Thyroid gland (tissue), 4 donors: ENCODE results near the gene ATP7B. TPM values are rescaled to one million over a fixed set of nuclear protein-coding genes. Genes with fewer than 3 reads are reported as not detected.

Experiments used
- DNase-seq, 2 donors: peaks; one replicate each; pipeline ENCODE4 v3.0.0-alpha.2; 2019
- H3K27ac ChIP-seq, 3 donors: fragments of 200-600 bp; sonication (generic); 1 replicate in 2 of 3; 2 replicates in 1 of 3; pipeline ENCODE4 v1.5.1; 2016 to 2019; ENCODE audit warnings: mild to moderate bottlenecking in 1 of 3, moderate library complexity in 1 of 3
- H3K27me3 ChIP-seq: fragments of 200-600 bp; sonication (generic); one replicate; pipeline ENCODE4 v1.5.1; 2019
- H3K36me3 ChIP-seq, 2 donors: fragments of 200-600 bp; sonication (generic); one replicate each; pipeline ENCODE4 v1.5.1; 2016 to 2019
- H3K4me1 ChIP-seq, 2 donors: fragments of 200-600 bp; sonication (generic); one replicate each; pipeline ENCODE4 v1.5.1; 2017 to 2019
- H3K4me3 ChIP-seq, 3 donors: fragments of 200-600 bp; sonication (generic); replicated peaks in 1 of 3; 1 replicate in 2 of 3; 2 replicates in 1 of 3; pipeline ENCODE4 v1.5.1; 2016; ENCODE audit warnings: mild to moderate bottlenecking in 1 of 3
- H3K9me3 ChIP-seq: fragments of 200-600 bp; sonication (generic); one replicate; pipeline ENCODE4 v1.5.1; 2017
- POLR2A ChIP-seq, 2 donors: fragments of 450-650 bp; IDR thresholded peaks; one replicate each; pipeline ENCODE4 v1.6.1; 2017; ENCODE audit warnings: antibody characterized with exemption in 2 of 2, mild to moderate bottlenecking in 2 of 2, moderate library complexity in 1 of 2
- WGBS, 2 donors: methylation state at CpG; one replicate each; pipeline ENCODE4 v1.1.5; 2017; 5-methylcytosine and 5-hydroxymethylcytosine counted together
- intact Hi-C: fragments of 100-400 bp; cut with DNase I; formaldehyde crosslinking; loops from one replicate; pipeline ENCODE4 v1.15.1; 2023
- total RNA-seq, 4 donors: library from RNA; depleted of rRNA; stranded (reverse); fragments of >200 nt; gene quantifications; one replicate each; pipeline ENCODE4 v1.2.3, GENCODE V29; 2016
- TF ChIP-seq, protein P1 (sequence below), 6 experiments: fragments of 200-600 bp in 3 of 6; fragments of 450-650 bp in 3 of 6; sonication (generic) in 3 of 6; IDR thresholded peaks; one replicate each; pipeline ENCODE4 v1.5.1; 2016 to 2019; ENCODE audit warnings: antibody characterized with exemption in 6 of 6, mild to moderate bottlenecking in 2 of 6, inconsistent platforms in 1 of 6, moderate library complexity in 1 of 6

The ATP7B gene
- total RNA-seq, 4 donors from 2014 or later: 3.8 to 10.1 (median 5.6) TPM

DNA sequence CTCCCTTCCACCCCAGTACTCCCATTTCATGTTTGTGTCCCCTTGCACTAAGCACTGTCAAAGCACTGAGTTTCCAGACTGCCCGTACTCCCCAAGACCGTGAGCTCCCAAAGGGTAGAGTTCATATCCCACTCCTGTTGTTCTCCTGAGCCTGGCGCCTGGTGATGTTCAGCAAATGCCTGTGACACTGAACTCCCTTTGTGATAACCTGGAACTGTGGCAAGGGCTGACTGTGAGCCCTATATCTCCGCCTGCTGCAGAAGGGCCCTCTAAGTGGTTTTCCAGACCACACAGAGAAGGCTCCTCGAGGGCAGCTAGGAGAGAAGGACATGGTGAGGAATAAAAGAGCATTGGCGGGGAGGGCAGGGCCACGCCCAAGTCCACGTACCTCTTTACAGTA, 67.5 kb downstream of the ATP7B start:
- WGBS, 2 donors: 87 to 88% methylated on average over 8 of the region's 8 CpGs
- Histone ChIP-seq H3K36me3 (no peaks in the 10 kb centered on the region), H3K4me3 (no peak overlapping the region), H3K9me3 (no peaks in the 10 kb centered on the region), H3K27ac (no peak overlapping the region), H3K4me1 (no peaks in the 10 kb centered on the region), H3K27me3 (no peaks in the 10 kb centered on the region)
- no peak for TF ChIP-seq POLR2A (IDR thresholded peaks at IDR 0.05)
- TF ChIP-seq, protein P1, sequence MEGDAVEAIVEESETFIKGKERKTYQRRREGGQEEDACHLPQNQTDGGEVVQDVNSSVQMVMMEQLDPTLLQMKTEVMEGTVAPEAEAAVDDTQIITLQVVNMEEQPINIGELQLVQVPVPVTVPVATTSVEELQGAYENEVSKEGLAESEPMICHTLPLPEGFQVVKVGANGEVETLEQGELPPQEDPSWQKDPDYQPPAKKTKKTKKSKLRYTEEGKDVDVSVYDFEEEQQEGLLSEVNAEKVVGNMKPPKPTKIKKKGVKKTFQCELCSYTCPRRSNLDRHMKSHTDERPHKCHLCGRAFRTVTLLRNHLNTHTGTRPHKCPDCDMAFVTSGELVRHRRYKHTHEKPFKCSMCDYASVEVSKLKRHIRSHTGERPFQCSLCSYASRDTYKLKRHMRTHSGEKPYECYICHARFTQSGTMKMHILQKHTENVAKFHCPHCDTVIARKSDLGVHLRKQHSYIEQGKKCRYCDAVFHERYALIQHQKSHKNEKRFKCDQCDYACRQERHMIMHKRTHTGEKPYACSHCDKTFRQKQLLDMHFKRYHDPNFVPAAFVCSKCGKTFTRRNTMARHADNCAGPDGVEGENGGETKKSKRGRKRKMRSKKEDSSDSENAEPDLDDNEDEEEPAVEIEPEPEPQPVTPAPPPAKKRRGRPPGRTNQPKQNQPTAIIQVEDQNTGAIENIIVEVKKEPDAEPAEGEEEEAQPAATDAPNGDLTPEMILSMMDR (IDR thresholded peaks at IDR 0.05): no peak
- intact Hi-C loops: no loop called here
- no peak for DNase-seq

GRCh38 chr13:51942189-51942588, 69.1 kb downstream of the ATP7B start:
- no peak for DNase-seq
- WGBS, 2 donors: 62 to 74% methylated on average over 9 of the region's 9 CpGs
- no peak for TF ChIP-seq POLR2A (IDR thresholded peaks at IDR 0.05)
- TF ChIP-seq, protein P1 (IDR thresholded peaks at IDR 0.05): no peak

DNA sequence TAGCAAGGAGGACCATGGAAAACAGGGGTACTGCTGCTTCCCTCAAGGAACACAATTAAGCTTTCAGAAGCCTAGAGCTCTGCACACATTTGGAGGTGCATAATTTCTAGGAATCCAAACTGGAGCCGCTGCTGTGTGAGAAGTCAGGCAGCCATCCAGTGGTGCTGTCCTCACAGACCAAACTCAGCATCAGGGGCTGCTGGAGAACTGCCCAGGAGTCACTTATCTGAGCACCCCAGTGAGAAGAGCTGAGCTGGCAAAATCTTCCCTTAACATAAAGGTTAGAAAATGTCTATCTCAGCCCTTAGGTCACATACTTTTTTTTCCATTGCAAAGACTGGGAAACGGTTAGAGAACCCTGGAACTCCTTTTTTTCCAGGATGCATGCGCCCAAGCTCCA, 72.8 kb downstream of the ATP7B start:
- Histone ChIP-seq H3K4me1 (no peaks in the 10 kb centered on the region), H3K36me3 (no peaks in the 10 kb centered on the region), H3K4me3 (no peak overlapping the region), H3K27me3 (no peaks in the 10 kb centered on the region), H3K27ac (no peak overlapping the region), H3K9me3 (no peaks in the 10 kb centered on the region)
- intact Hi-C loops: no loop called here
- DNase-seq: no peak
- TF ChIP-seq POLR2A (IDR thresholded peaks at IDR 0.05): no peak
- TF ChIP-seq, protein P1 (IDR thresholded peaks at IDR 0.05): no peak
- WGBS, 2 donors: 67 to 72% methylated on average over 3 of the region's 3 CpGs

More at GRCh38 chr13:51942189-51942588, 69.1 kb downstream of the ATP7B start:
- H3K9me3 ChIP-seq: no peaks in the 10 kb centered on the region
- intact Hi-C loops: no loop called here
- no peaks in the 10 kb centered on the region for H3K27me3 ChIP-seq
- H3K36me3 ChIP-seq: no peaks in the 10 kb centered on the region
- no peak overlapping the region for H3K4me3 ChIP-seq
- H3K4me1 ChIP-seq: no peaks in the 10 kb centered on the region
- H3K27ac ChIP-seq: no peak overlapping the region

DNA sequence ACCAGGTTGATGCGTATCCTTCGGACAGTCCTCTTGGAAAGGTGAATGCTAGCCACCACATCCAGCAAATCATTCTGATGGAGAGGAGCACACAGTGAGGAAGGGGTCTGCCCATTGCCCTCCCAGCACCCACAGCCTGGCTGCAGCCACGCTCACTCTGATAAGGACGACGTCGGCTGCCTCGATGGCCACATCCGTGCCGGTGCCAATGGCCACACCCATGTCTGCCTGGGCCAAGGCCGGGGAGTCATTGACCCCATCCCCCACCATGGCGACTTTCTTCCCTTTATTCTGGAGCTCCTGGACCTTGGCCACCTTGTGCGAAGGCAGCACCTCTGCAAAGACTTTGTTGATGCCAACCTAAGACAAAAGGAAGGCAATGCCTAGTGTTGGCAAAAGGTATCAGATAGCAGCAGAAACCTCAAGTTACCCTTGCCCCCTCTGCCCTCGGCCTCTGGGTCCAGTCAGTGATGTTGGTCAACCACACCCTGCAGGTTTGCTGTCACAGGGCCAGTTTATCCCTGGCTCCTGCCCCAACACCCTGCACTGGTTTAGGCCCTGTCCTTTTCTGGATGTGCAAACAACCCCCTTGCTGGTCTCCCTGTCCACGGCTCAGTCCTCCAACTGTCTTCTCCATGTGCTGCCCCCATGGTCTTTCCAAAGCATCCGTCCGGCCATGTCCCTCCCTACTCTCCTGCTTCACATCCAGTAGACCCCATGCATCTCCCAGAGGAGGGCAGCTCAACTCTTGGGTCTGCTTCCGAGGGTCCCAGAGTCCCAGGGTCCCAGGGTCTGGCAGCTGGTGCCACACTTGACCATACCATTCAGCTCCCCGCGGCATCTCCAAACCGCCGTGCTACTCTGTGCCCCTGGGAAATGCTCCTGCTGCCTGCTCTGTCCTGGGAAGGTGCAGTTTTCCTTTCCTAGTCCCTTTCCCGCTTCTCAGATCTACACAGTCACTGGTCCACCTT, 73.6 kb downstream of the ATP7B start:
- intact Hi-C loops: no loop called here
- DNase-seq: no peak
- TF ChIP-seq, protein P1 (IDR thresholded peaks at IDR 0.05): no peak
- TF ChIP-seq POLR2A (IDR thresholded peaks at IDR 0.05): no peak
- no peaks in the 10 kb centered on the region for H3K9me3 ChIP-seq
- no peak overlapping the region for H3K4me3 ChIP-seq
- no peaks in the 10 kb centered on the region for H3K4me1 ChIP-seq
- no peaks in the 10 kb centered on the region for H3K36me3 ChIP-seq
- H3K27ac ChIP-seq: no peak overlapping the region
- no peaks in the 10 kb centered on the region for H3K27me3 ChIP-seq
- WGBS, 2 donors: 92 to 93% methylated on average over 16 to 22 of the region's 22 CpGs
